Neuronal stem cell (in vitro differentiated cells): ENCODE measurements around the gene STAP1. TPM values are rescaled to one million over a fixed set of nuclear protein-coding genes. Genes with fewer than 3 reads are reported as not detected.

Experiments
- small RNA-seq: library from polyadenylated mRNA; stranded (forward); fragments of <200 nt; extraction: miRNeasy Mini kit (QIAGEN cat#:217004); gene quantifications from one replicate; pipeline ENCODE3, GENCODE V24; 2013; ENCODE audit not compliant: insufficient read depth

Gene STAP1

Small RNA genes lying within 50 kb of the gene (small RNA-seq; reads per million reads assigned to genes)
- not detected for gene AC096720.1
